Spleen (tissue), 7 donors: Measurements from ENCODE around the gene ADCY10.

ENCODE experiments used
- CTCF ChIP-seq, 11 experiments: fragments of 200-600 bp in 7 of 11; fragments of 450-650 bp in 4 of 11; sonication (generic) in 4 of 11; IDR thresholded peaks in 8 of 11; conservative IDR thresholded peaks in 3 of 11; 1 replicate in 7 of 11; 2 replicates in 4 of 11; pipeline versions ENCODE4 v1.4.0 to v1.8.0; 2016 to 2021; ENCODE audit warnings: antibody characterized with exemption in 11 of 11, inconsistent platforms in 4 of 11, mild to moderate bottlenecking in 1 of 11
- POLR2A ChIP-seq, 3 donors: fragments of 450-650 bp; IDR thresholded peaks; one replicate each; pipeline ENCODE4 v1.5.1; 2017; ENCODE audit warnings: antibody characterized with exemption in 3 of 3, mild to moderate bottlenecking in 1 of 3
- donor health status: DM: no; HTN: no; CAD: no; lungs with moderate emphysema.
- donor health status: DM: no; HTN: no; CAD: no.
- donor health status: DM: no; HTN: no; CAD: no.

GRCh38 chr1:167803358-167804207 is 110.4 kb downstream of the ADCY10 start:
- TF ChIP-seq CTCF (IDR thresholded peaks at IDR 0.05 in 8 of 11, conservative IDR thresholded peaks at IDR 0.05 in 3 of 11) (peak; percentile 89 to 98 (median 96)), POLR2A (IDR thresholded peaks at IDR 0.05) (no peak)
